Measurements from ENCODE around the gene CYP2U1.

- TF ChIP-seq CTCF (conservative IDR thresholded peaks at IDR 0.05 in 1 of 2, IDR thresholded peaks at IDR 0.05 in 1 of 2; ENCODE audit: extremely low read depth in 1 of 2, insufficient read depth in 1 of 2, low read depth in 1 of 2, low read length in 2 of 2) = peak in 1 of 2 donors; percentile 10
- no peak for TF ChIP-seq EZH2 (IDR thresholded peaks at IDR 0.05; ENCODE audit: borderline replicate concordance, low read length)
Observed at GRCh38 chr4:107900067-107900466, 31.3 kb upstream of the CYP2U1 start.

All from mammary epithelial cell (primary cell).